Neuronal stem cell (in vitro differentiated cells): ENCODE measurements around the gene SMG9.
A peak's percentile ranks its signal among the peaks of the same experiment; 100 is the strongest.

Source experiments
- DNase-seq: peaks from one replicate; pipeline ENCODE4 v3.0.0-alpha.2; 2013; ENCODE audit warnings: low spot score
- H2AFZ ChIP-seq: one replicate; pipeline ENCODE4 v1.6.1; 2013; ENCODE audit warnings: mild to moderate bottlenecking, low read length, inconsistent platforms
- H2AK5ac ChIP-seq: 2 replicates; pipeline ENCODE4 v1.6.1; 2013; ENCODE audit warnings: low read depth, mild to moderate bottlenecking, inconsistent platforms, low read length, moderate library complexity, mixed read lengths
- H2BK120ac ChIP-seq: 2 replicates; pipeline ENCODE4 v1.6.1; 2013; ENCODE audit warnings: low read depth, mild to moderate bottlenecking, inconsistent platforms, low read length, moderate library complexity, mixed read lengths
- H2BK12ac ChIP-seq: one replicate; pipeline ENCODE4 v1.6.1; 2013; ENCODE audit warnings: low read length, inconsistent platforms
- H2BK15ac ChIP-seq: 2 replicates; pipeline ENCODE4 v1.6.1; 2013; ENCODE audit warnings: mild to moderate bottlenecking, low read length, inconsistent platforms, mixed read lengths
- H2BK5ac ChIP-seq: one replicate; pipeline ENCODE4 v1.6.1; 2013; ENCODE audit warnings: inconsistent platforms, mild to moderate bottlenecking, low read length, moderate library complexity
- H3K14ac ChIP-seq: one replicate; pipeline ENCODE4 v1.6.1; 2013; ENCODE audit warnings: low read length, inconsistent platforms
- H3K18ac ChIP-seq: 2 replicates; pipeline ENCODE4 v1.6.1; 2013; ENCODE audit warnings: low read length, inconsistent platforms
- H3K23ac ChIP-seq: 2 replicates; pipeline ENCODE4 v1.6.1; 2013; ENCODE audit warnings: low read depth, mild to moderate bottlenecking, mixed read lengths, low read length, inconsistent platforms; ENCODE audit not compliant: poor library complexity
- H3K27ac ChIP-seq: replicated peaks from 3 replicates; pipeline ENCODE4 v1.5.1; 2013; ENCODE audit warnings: low read length, inconsistent platforms
- H3K27me3 ChIP-seq, 3 experiments: 2 replicates each; pipeline ENCODE4 v1.6.1; 2013; ENCODE audit warnings: low read length in 3 of 3, mild to moderate bottlenecking in 2 of 3, inconsistent platforms in 1 of 3, low read depth in 1 of 3, mixed read lengths in 1 of 3, moderate library complexity in 1 of 3; ENCODE audit not compliant: control insufficient read depth in 3 of 3, insufficient read depth in 3 of 3
- H3K36me3 ChIP-seq, 2 donors: replicated peaks in 1 of 2; 2 replicates each; pipeline ENCODE4 v1.6.1; 2013; ENCODE audit warnings: low read length in 2 of 2; ENCODE audit not compliant: control insufficient read depth in 2 of 2, insufficient read depth in 2 of 2
- H3K4ac ChIP-seq: 2 replicates; pipeline ENCODE4 v1.6.1; 2013; ENCODE audit warnings: inconsistent platforms, mild to moderate bottlenecking, low read length, moderate library complexity
- H3K4me1 ChIP-seq, 2 donors: 1 replicate in 1 of 2; 2 replicates in 1 of 2; pipeline ENCODE4 v1.6.1; 2013; ENCODE audit warnings: low read length in 2 of 2, low read depth in 1 of 2; ENCODE audit not compliant: control insufficient read depth in 2 of 2, insufficient read depth in 1 of 2
- H3K4me2 ChIP-seq: one replicate; pipeline ENCODE4 v1.6.1; 2013; ENCODE audit warnings: mild to moderate bottlenecking, low read length, inconsistent platforms; ENCODE audit not compliant: insufficient read depth, poor library complexity, severe bottlenecking
- H3K4me3 ChIP-seq, 2 donors: 2 replicates each; pipeline ENCODE4 v1.5.1; 2013; ENCODE audit warnings: low read length in 2 of 2, mild to moderate bottlenecking in 2 of 2, inconsistent platforms in 1 of 2, moderate library complexity in 1 of 2
- H3K79me1 ChIP-seq: one replicate; pipeline ENCODE4 v1.6.1; 2013; ENCODE audit warnings: low read depth, mild to moderate bottlenecking, inconsistent platforms, low read length, moderate library complexity
- H3K9ac ChIP-seq: one replicate; pipeline ENCODE4 v1.6.1; 2013; ENCODE audit warnings: mild to moderate bottlenecking, low read depth, low read length, inconsistent platforms; ENCODE audit not compliant: poor library complexity
- H3K9me3 ChIP-seq, 2 donors: replicated peaks in 1 of 2; 2 replicates each; pipeline versions ENCODE3 to v1.6.1; 2013; ENCODE audit warnings: low read length in 2 of 2, mild to moderate bottlenecking in 2 of 2, inconsistent platforms in 1 of 2, low read depth in 1 of 2, mixed read lengths in 1 of 2, moderate library complexity in 1 of 2; ENCODE audit not compliant: control insufficient read depth in 2 of 2, insufficient read depth in 1 of 2
- H4K8ac ChIP-seq: one replicate; pipeline ENCODE4 v1.6.1; 2013; ENCODE audit warnings: low read depth, mild to moderate bottlenecking, inconsistent platforms, low read length, moderate library complexity
- H4K91ac ChIP-seq: one replicate; pipeline ENCODE4 v1.6.1; 2013; ENCODE audit warnings: low read length, low read depth, mild to moderate bottlenecking, inconsistent platforms; ENCODE audit not compliant: poor library complexity
- WGBS, 2 donors: extraction: QIAGEN DNeasy Blood & Tissue Kit; methylation state at CpG; one replicate each; pipeline ENCODE4 v1.1.7; 2013; ENCODE audit warnings: missing lambda C conversion rate in 2 of 2, mixed read lengths in 1 of 2; ENCODE audit not compliant: insufficient read length in 2 of 2, insufficient replicate concordance in 1 of 2; ENCODE audit errors: extremely low coverage in 2 of 2; 5-methylcytosine and 5-hydroxymethylcytosine counted together

SMG9 gene

DNA sequence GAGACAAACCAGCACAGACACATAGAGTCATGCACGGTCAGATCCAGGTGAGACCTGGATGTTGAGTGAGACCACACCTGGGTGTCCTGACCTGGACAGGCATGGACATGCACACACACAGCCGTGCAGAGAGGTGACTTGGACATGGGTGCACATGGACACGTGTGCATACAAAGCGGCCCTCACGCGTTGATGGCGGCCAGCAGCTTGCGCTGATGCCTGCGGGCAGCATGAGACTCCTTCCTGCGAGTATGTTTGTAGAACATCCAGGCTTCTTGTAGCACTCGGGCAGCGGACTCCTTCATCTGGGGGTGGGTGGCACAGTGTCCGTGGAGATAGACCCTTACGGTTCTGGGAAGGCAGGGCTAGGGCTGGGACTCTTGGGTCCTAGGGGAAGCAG lies 14.5 kb upstream of the SMG9 start:
- DNase-seq = no peak
- no peak overlapping the region for H2BK120ac ChIP-seq
- H2BK12ac ChIP-seq = no peak overlapping the region
- H3K27me3 ChIP-seq = peaks cover 2 to 58% (median 28%) of the 10 kb centered on the region in 3 experiments
- no peak overlapping the region for H2BK5ac ChIP-seq
- H4K8ac ChIP-seq = no peak overlapping the region
- no peak overlapping the region for H4K91ac ChIP-seq
- no peaks in the 10 kb centered on the region for H3K79me1 ChIP-seq
- H2AK5ac ChIP-seq = peak overlapping the region; percentile 47
- H3K4me2 ChIP-seq = no peak overlapping the region
- H3K14ac ChIP-seq = no peak overlapping the region
- H3K9ac ChIP-seq = no peak overlapping the region
- H3K4ac ChIP-seq = no peak overlapping the region
- no peak overlapping the region for H3K27ac ChIP-seq
- H3K23ac ChIP-seq = peak overlapping the region; percentile 12
- no peak overlapping the region for H2AFZ ChIP-seq
- H3K18ac ChIP-seq = no peak overlapping the region
- no peaks in the 10 kb centered on the region for H3K36me3 ChIP-seq
- peak overlapping the region in 1 of 2 donors; percentile 39 for H3K4me3 ChIP-seq
- H3K9me3 ChIP-seq = peaks cover 2 to 5% of the 10 kb centered on the region in 2 donors
- no CpG with 5 or more reads among the region's 14 CpGs for WGBS, 2 donors
- H3K4me1 ChIP-seq = peaks cover 4 to 8% of the 10 kb centered on the region in 2 donors
- no peak overlapping the region for H2BK15ac ChIP-seq

DNA sequence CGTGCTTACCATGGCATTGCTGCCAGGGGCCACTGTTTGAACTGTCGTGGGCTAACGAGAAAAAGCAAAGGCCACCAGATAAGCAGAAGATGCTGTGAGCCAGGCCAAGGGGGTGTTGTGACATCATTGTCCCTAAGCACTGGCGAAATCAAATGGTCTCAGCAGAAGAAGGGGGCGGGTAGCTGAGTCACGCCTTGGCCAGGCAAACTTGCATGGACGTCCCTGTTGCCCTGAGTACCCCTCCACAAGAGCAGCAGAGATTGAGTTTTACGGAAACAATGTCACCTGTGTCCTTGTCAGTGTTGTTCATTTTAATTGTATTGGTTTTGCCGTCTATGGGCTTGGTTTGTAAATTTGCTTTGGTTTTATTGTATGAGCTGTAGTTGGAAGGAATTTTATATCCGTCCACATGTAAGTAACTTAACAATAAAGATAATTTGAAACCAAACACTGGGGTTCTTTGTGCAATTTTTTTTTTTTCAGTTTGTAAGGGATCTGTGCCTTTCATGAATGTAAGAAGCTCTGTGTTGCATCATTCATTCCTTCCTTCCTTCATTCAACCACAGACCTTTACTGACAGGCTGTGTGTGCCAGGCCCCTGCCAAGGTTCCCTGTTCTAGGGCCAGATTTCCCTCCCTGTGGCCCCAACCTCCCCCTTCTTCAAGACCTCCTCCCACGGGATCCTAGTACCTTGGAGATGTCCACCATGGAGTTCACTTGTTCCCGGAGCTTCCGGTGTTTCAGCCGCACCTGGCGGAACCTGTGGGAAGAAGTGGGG lies 13.7 kb upstream of the SMG9 start:
- WGBS, 2 donors = no CpG with 5 or more reads among the region's 15 CpGs
- no peak overlapping the region for H2AFZ ChIP-seq
- peaks cover 0 to 50% (median 20%) of the 10 kb centered on the region in 3 experiments for H3K27me3 ChIP-seq
- no peak overlapping the region for H3K14ac ChIP-seq
- H4K8ac ChIP-seq = no peak overlapping the region
- no peak overlapping the region for H4K91ac ChIP-seq
- no peak overlapping the region for H3K9ac ChIP-seq
- H3K27ac ChIP-seq = no peak overlapping the region
- no peak overlapping the region for H2BK15ac ChIP-seq
- H3K4me2 ChIP-seq = no peak overlapping the region
- H3K9me3 ChIP-seq = peaks cover 0 to 5% of the 10 kb centered on the region in 2 donors
- H3K4ac ChIP-seq = no peak overlapping the region
- DNase-seq = no peak
- no peak overlapping the region for H2AK5ac ChIP-seq
- H3K4me1 ChIP-seq = peaks cover 0 to under 1% of the 10 kb centered on the region in 2 donors
- H3K79me1 ChIP-seq = no peaks in the 10 kb centered on the region
- no peak overlapping the region for H3K18ac ChIP-seq
- no peak overlapping the region for H3K4me3 ChIP-seq
- H3K36me3 ChIP-seq = no peaks in the 10 kb centered on the region
- H3K23ac ChIP-seq = no peak overlapping the region
- H2BK5ac ChIP-seq = no peak overlapping the region
- H2BK12ac ChIP-seq = no peak overlapping the region
- H2BK120ac ChIP-seq = no peak overlapping the region

DNA sequence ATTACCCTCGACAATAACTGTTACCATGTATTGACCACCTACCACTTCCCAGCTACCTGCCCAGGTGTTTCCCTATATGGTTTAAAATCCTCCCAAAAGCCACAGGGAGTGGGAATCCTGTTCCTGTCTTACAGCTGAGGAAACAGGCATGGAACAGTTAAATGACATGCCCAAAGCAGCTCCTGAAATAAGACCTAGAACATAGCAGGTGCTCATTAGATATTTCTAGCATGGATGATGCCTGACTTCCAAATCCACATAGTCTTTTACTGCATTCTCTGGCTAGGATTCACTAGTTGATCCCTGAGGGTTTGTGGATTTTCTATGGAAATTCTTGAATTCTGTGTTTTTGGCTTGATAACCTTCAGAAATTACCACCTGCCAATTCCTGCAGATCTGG lies 13.1 kb upstream of the SMG9 start:
- no peak overlapping the region for H3K4ac ChIP-seq
- H2AK5ac ChIP-seq = no peak overlapping the region
- no peak overlapping the region for H3K27ac ChIP-seq
- no peak overlapping the region for H2BK15ac ChIP-seq
- H2BK12ac ChIP-seq = no peak overlapping the region
- H3K4me2 ChIP-seq = no peak overlapping the region
- H4K91ac ChIP-seq = no peak overlapping the region
- H3K4me3 ChIP-seq = no peak overlapping the region
- no CpG with 5 or more reads among the region's 1 CpG for WGBS, 2 donors
- H3K9me3 ChIP-seq = no peaks in the 10 kb centered on the region
- H4K8ac ChIP-seq = no peak overlapping the region
- H3K4me1 ChIP-seq = no peaks in the 10 kb centered on the region
- DNase-seq = no peak
- H3K9ac ChIP-seq = no peak overlapping the region
- H3K27me3 ChIP-seq = peaks cover 0 to 43% (median 13%) of the 10 kb centered on the region in 3 experiments
- no peak overlapping the region for H3K14ac ChIP-seq
- no peak overlapping the region for H3K23ac ChIP-seq
- H2AFZ ChIP-seq = no peak overlapping the region
- no peaks in the 10 kb centered on the region for H3K36me3 ChIP-seq
- H2BK5ac ChIP-seq = no peak overlapping the region
- H2BK120ac ChIP-seq = no peak overlapping the region
- no peaks in the 10 kb centered on the region for H3K79me1 ChIP-seq
- H3K18ac ChIP-seq = no peak overlapping the region

DNA sequence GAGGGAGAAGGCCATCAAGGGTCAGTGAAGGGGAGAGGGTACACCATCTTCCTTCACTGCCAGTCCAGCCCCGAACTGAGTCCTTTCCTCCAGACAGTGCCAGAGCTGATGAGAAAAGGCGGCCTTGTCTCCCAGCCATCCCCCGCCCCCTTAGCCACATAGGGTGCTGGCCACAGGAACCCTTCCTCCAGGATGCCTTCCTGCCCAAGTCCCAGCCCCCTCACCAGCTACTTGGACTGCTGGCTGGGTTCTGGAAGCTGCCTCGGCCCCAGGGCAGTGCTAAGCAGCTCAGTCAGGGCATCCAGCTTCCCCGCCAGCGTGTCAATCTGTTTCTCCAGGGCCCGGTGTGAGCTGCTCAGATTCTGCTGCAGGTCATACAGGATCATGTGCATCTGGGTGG lies 12.6 kb upstream of the SMG9 start:
- no peak overlapping the region for H3K4me3 ChIP-seq

More for the DNA sequence above, 12.6 kb upstream of the SMG9 start:
- no peak overlapping the region for H3K18ac ChIP-seq
- DNase-seq = no peak
- H2BK120ac ChIP-seq = no peak overlapping the region
- no CpG with 5 or more reads among the region's 7 CpGs for WGBS, 2 donors
- H4K91ac ChIP-seq = no peak overlapping the region
- no peak overlapping the region for H3K4me2 ChIP-seq
- no peak overlapping the region for H3K27ac ChIP-seq
- H3K9ac ChIP-seq = peak overlapping the region; percentile 50
- H2BK15ac ChIP-seq = peak overlapping the region; percentile 27
- H3K36me3 ChIP-seq = no peaks in the 10 kb centered on the region
- no peak overlapping the region for H2BK12ac ChIP-seq
- H3K9me3 ChIP-seq = no peaks in the 10 kb centered on the region
- H2AFZ ChIP-seq = no peak overlapping the region
- H3K4me1 ChIP-seq = no peaks in the 10 kb centered on the region
- peaks cover 0 to 38% (median 10%) of the 10 kb centered on the region in 3 experiments for H3K27me3 ChIP-seq
- H2AK5ac ChIP-seq = peak overlapping the region; percentile 3
- H2BK5ac ChIP-seq = no peak overlapping the region
- no peak overlapping the region for H4K8ac ChIP-seq
- no peak overlapping the region for H3K23ac ChIP-seq
- peak overlapping the region; percentile 59 for H3K4ac ChIP-seq
- no peaks in the 10 kb centered on the region for H3K79me1 ChIP-seq
- peak overlapping the region; percentile 94 for H3K14ac ChIP-seq
